IMR-90 (cell line): ENCODE measurements around the gene MOAP1. TPM values are rescaled to one million over a fixed set of nuclear protein-coding genes. Genes with fewer than 3 reads are reported as not detected.

ENCODE experiments used
- ATAC-seq: fragments of 200-7000 bp; cut with Tn5 transposase; 2 replicates; pipeline ENCODE4 v1.9.1; 2020; ENCODE audit warnings: low read depth, mild to moderate bottlenecking, moderate library complexity
- BruUV-seq: library from RNA; stranded (reverse); fragments of 400-500 nt; replicated peaks from 2 replicates; lab custom pipeline; 2021; lab: Mats Ljungman, UMichigan
- CTCF ChIA-PET: fragments of 300-600 bp; formaldehyde crosslinking; extraction: SDS; loops from one replicate; lab custom pipeline; 2021; ENCODE audit warnings: antibody characterized with exemption; lab: Yijun Ruan, JAX
- POLR2A ChIA-PET: fragments of 300-600 bp; sonication (Branson Sonifier 250); formaldehyde crosslinking; loops from one replicate; lab custom pipeline; 2022; ENCODE audit warnings: antibody characterized with exemption; ENCODE audit not compliant: unreplicated experiment; lab: Charles Lee
- DNase-seq: peaks from one replicate; pipeline ENCODE4 v3.0.0; 2013
- H2AFZ ChIP-seq: replicated peaks from 2 replicates; pipeline ENCODE3; 2013; ENCODE audit warnings: low read length, mild to moderate bottlenecking; ENCODE audit not compliant: poor library complexity
- H2AK5ac ChIP-seq: 2 replicates; pipeline ENCODE4 v1.6.1; 2013; ENCODE audit warnings: low read depth, low read length, inconsistent platforms
- H2AK9ac ChIP-seq: replicated peaks from 2 replicates; pipeline ENCODE3; 2013; ENCODE audit warnings: mild to moderate bottlenecking, low read depth, low read length, moderate library complexity; ENCODE audit not compliant: poor library complexity
- H2BK120ac ChIP-seq: 2 replicates; pipeline ENCODE4 v1.6.1; 2013; ENCODE audit warnings: low read depth, low read length, inconsistent platforms
- H2BK15ac ChIP-seq: 3 replicates; pipeline ENCODE4 v1.6.1; 2013; ENCODE audit warnings: low read depth, low read length, inconsistent platforms
- H2BK20ac ChIP-seq: 2 replicates; pipeline ENCODE4 v1.6.1; 2013; ENCODE audit warnings: low read depth, mild to moderate bottlenecking, inconsistent platforms, low read length, moderate library complexity
- H2BK5ac ChIP-seq: 2 replicates; pipeline ENCODE4 v1.6.1; 2013; ENCODE audit warnings: mild to moderate bottlenecking, low read depth, low read length, inconsistent platforms; ENCODE audit not compliant: poor library complexity, severe bottlenecking
- H3K14ac ChIP-seq: replicated peaks from 2 replicates; pipeline ENCODE4 v1.6.1; 2013; ENCODE audit warnings: low read depth, low read length, inconsistent platforms
- H3K18ac ChIP-seq: 2 replicates; pipeline ENCODE4 v1.6.1; 2013; ENCODE audit warnings: low read depth, low read length, control low read depth
- H3K23ac ChIP-seq: 2 replicates; pipeline ENCODE4 v1.6.1; 2013; ENCODE audit warnings: low read depth, low read length, inconsistent platforms
- H3K27ac ChIP-seq: 2 replicates; pipeline ENCODE4 v1.5.1; 2013; ENCODE audit warnings: mild to moderate bottlenecking, control low read depth, low read length; ENCODE audit not compliant: insufficient read depth
- H3K27me3 ChIP-seq: 2 replicates; pipeline ENCODE4 v1.6.1; 2013; ENCODE audit warnings: low read length; ENCODE audit not compliant: control insufficient read depth, insufficient read depth
- H3K36me3 ChIP-seq: 2 replicates; pipeline ENCODE4 v1.6.1; 2013; ENCODE audit warnings: low read length, mixed read lengths; ENCODE audit not compliant: control insufficient read depth, insufficient read depth
- H3K4ac ChIP-seq: 2 replicates; pipeline ENCODE4 v1.6.1; 2013; ENCODE audit warnings: low read depth, low read length, inconsistent platforms
- H3K4me1 ChIP-seq: 2 replicates; pipeline ENCODE4 v1.6.1; 2013; ENCODE audit warnings: low read length, mixed read lengths; ENCODE audit not compliant: control insufficient read depth, insufficient read depth
- H3K4me2 ChIP-seq: 2 replicates; pipeline ENCODE4 v1.6.1; 2013; ENCODE audit warnings: low read depth, mild to moderate bottlenecking, control low read depth, low read length, moderate library complexity
- H3K4me3 ChIP-seq: 2 replicates; pipeline ENCODE4 v1.5.1; 2013; ENCODE audit warnings: low read depth, mild to moderate bottlenecking, control low read depth, low read length, moderate library complexity; ENCODE audit not compliant: insufficient read depth
- H3K56ac ChIP-seq: 2 replicates; pipeline ENCODE4 v1.6.1; 2013; ENCODE audit warnings: low read length, inconsistent platforms; ENCODE audit not compliant: insufficient read depth; ENCODE audit errors: extremely low read depth
- H3K79me1 ChIP-seq, 2 experiments: 2 replicates each; pipeline ENCODE4 v1.6.1; 2013; ENCODE audit warnings: low read length in 2 of 2, inconsistent platforms in 1 of 2, low read depth in 1 of 2
- H3K9ac ChIP-seq: 2 replicates; pipeline ENCODE4 v1.6.1; 2013; ENCODE audit warnings: low read depth, low read length, control low read depth
- H3K9me1 ChIP-seq: 2 replicates; pipeline ENCODE4 v1.6.1; 2013; ENCODE audit warnings: low read length, inconsistent platforms; ENCODE audit not compliant: insufficient read depth
- H3K9me3 ChIP-seq: 2 replicates; pipeline ENCODE4 v1.6.1; 2013; ENCODE audit warnings: low read length; ENCODE audit not compliant: control insufficient read depth, insufficient read depth
- H4K20me1 ChIP-seq: 2 replicates; pipeline ENCODE4 v1.6.1; 2013; ENCODE audit warnings: low read length, inconsistent platforms; ENCODE audit not compliant: insufficient read depth
- H4K5ac ChIP-seq: 2 replicates; pipeline ENCODE4 v1.6.1; 2013; ENCODE audit warnings: mild to moderate bottlenecking, low read depth, low read length, control low read depth
- H4K8ac ChIP-seq, 2 experiments: 2 replicates each; pipeline ENCODE4 v1.6.1; 2013; ENCODE audit warnings: low read depth in 2 of 2, low read length in 2 of 2, control low read depth in 1 of 2, inconsistent platforms in 1 of 2
- H4K91ac ChIP-seq: 2 replicates; pipeline ENCODE4 v1.6.1; 2013; ENCODE audit warnings: low read depth, low read length, inconsistent platforms; ENCODE audit not compliant: insufficient read depth
- BHLHE40 ChIP-seq: fragments of 150-350 bp; IDR thresholded peaks from 2 replicates; pipeline ENCODE4 v1.6.1; 2016; ENCODE audit warnings: mild to moderate bottlenecking, low read depth, low read length
- CHD1 ChIP-seq: IDR thresholded peaks from 2 replicates; pipeline ENCODE4 v1.6.1; 2012; ENCODE audit warnings: low read depth, low read length, improper control_type of control experiment
- CTCF ChIP-seq: conservative IDR thresholded peaks from 2 replicates; pipeline ENCODE4 v1.5.1; 2012; ENCODE audit warnings: mild to moderate bottlenecking, low read depth, low read length, improper control_type of control experiment
- FOS ChIP-seq: fragments of 150-350 bp; IDR thresholded peaks from 2 replicates; pipeline ENCODE4 v1.6.1; 2016; ENCODE audit warnings: low read depth, low read length
- MAFK ChIP-seq: IDR thresholded peaks from 2 replicates; pipeline ENCODE4 v1.6.1; 2012; ENCODE audit warnings: low read depth, low read length, improper control_type of control experiment
- MAZ ChIP-seq: IDR thresholded peaks from 2 replicates; pipeline ENCODE4 v1.6.1; 2012; ENCODE audit warnings: low read depth, mild to moderate bottlenecking, low read length, improper control_type of control experiment, moderate library complexity, borderline replicate concordance
- MXI1 ChIP-seq: IDR thresholded peaks from 2 replicates; pipeline ENCODE4 v1.6.1; 2012; ENCODE audit warnings: low read depth, mild to moderate bottlenecking, low read length, moderate library complexity, borderline replicate concordance
- NFE2L2 ChIP-seq: fragments of 150-350 bp; IDR thresholded peaks from 2 replicates; pipeline ENCODE4 v1.6.1; 2016; ENCODE audit warnings: low read depth, mild to moderate bottlenecking, low read length
- RFX5 ChIP-seq: IDR thresholded peaks from 2 replicates; pipeline ENCODE4 v1.8.0; 2012; ENCODE audit warnings: low read depth, mild to moderate bottlenecking, low read length, moderate library complexity
- USF2 ChIP-seq: fragments of 150-350 bp; IDR thresholded peaks from 2 replicates; pipeline ENCODE4 v1.6.1; 2017; ENCODE audit warnings: mild to moderate bottlenecking, antibody characterized with exemption, low read length, low read depth
- WGBS, 2 experiments: methylation state at CpG; one replicate each; pipeline versions ENCODE4 v1.1.5 to v1.1.7; 2013; ENCODE audit warnings: missing lambda C conversion rate in 2 of 2; ENCODE audit not compliant: insufficient read length in 1 of 2; ENCODE audit errors: extremely low coverage in 2 of 2; 5-methylcytosine and 5-hydroxymethylcytosine counted together
- dilution Hi-C: fragments of 300-500 bp; cut with HindIII; formaldehyde crosslinking; loops from one replicate; pipeline ENCODE4 v1.14.3; 2018; ENCODE audit warnings: low sequenced_read_pairs; ENCODE audit not compliant: unreplicated experiment
- in situ Hi-C: fragments of 300-500 bp; cut with MboI; formaldehyde crosslinking; loops from 3 replicates; pipeline ENCODE4 v1.14.3; 2019; ENCODE audit warnings: low sequenced_read_pairs, inconsistent platforms, mixed read lengths
- intact Hi-C: fragments of 100-400 bp; cut with micrococcal nuclease; formaldehyde crosslinking; loops from 2 replicates; pipeline ENCODE4 v1.10.0; 2022
- polyA plus RNA-seq, 3 experiments: library from polyadenylated mRNA; depleted of rRNA; stranded (reverse); fragments of >200 nt; gene quantifications; 2 replicates each; pipeline ENCODE4 v1.2.3, GENCODE V29; 2012; ENCODE audit warnings: low replicate concordance in 1 of 3
- total RNA-seq: library from RNA; depleted of rRNA; stranded (reverse); fragments of >200 nt; gene quantifications from 2 replicates; pipeline ENCODE4 v1.2.3, GENCODE V29; 2012

Gene MOAP1
- total and polyA plus RNA-seq, 2 of the 4 experiments (the other 2 are of a cell fraction) = 9.9 to 13.2 TPM

- BruUV-seq = TSS peak; percentile 63
- Histone ChIP-seq H2BK5ac (no peak overlapping the region), H3K4me3 (no peak overlapping the region), H2AK5ac (no peak overlapping the region), H2AFZ (no peak overlapping the region), H3K9ac (no peak overlapping the region), H3K23ac (no peak overlapping the region), H3K9me1 (no peaks in the 10 kb centered on the region; the same call in 1 of the 2 replicates), H2BK20ac (no peak overlapping the region), H3K4me1 (no peaks in the 10 kb centered on the region), H3K4me2 (no peak overlapping the region), H3K56ac (no peak overlapping the region), H3K14ac (no peak overlapping the region), H3K9me3 (no peaks in the 10 kb centered on the region), H3K36me3 (peaks cover 6% of the 10 kb centered on the region; the same call in 1 of the 2 replicates), H3K4ac (no peak overlapping the region), H4K8ac (no peak overlapping the region), H3K79me1 (peaks cover 16 to 33% of the 10 kb centered on the region in 2 experiments), H3K27ac (no peak overlapping the region), H3K27me3 (no peaks in the 10 kb centered on the region), H3K18ac (no peak overlapping the region), H2BK15ac (no peak overlapping the region), H4K5ac (no peak overlapping the region), H2BK120ac (no peak overlapping the region), H2AK9ac (no peak overlapping the region), H4K20me1 (no peaks in the 10 kb centered on the region; the same call in 1 of the 2 replicates), H4K91ac (no peak overlapping the region)
- WGBS, 2 experiments = 100% methylated on average over 2 of the region's 6 CpGs; no CpG with 5 or more reads in 1 of the 2 experiments
- CTCF ChIA-PET = no interaction called here
- dilution Hi-C loops (no loop called here), in situ Hi-C loops (no loop called here), intact Hi-C loops (no loop called here)
- TF ChIP-seq FOS = no peak
- no peak for TF ChIP-seq CHD1
- TF ChIP-seq BHLHE40 = no peak
- no peak for TF ChIP-seq USF2
- TF ChIP-seq NFE2L2 = no peak
- TF ChIP-seq MAFK = no peak
- no peak for TF ChIP-seq MAZ
- TF ChIP-seq MXI1 = no peak
- no peak for TF ChIP-seq CTCF
- no peak for TF ChIP-seq RFX5
- POLR2A ChIA-PET = no interaction called here
- DNase-seq (no peak), ATAC-seq (no peak)
Measured at GRCh38 chr14:93186466-93186865, 1.8 kb upstream of the MOAP1 start.
